Activated CD4-positive, alpha-beta T cell treated with anti-CD3 and anti-CD28 coated beads, Interleukin-2, amount 10 ng/mL, durations not matched to agents 24 days and 14 days (primary cell): ENCODE measurements around the gene GRID2IP. TPM values are rescaled to one million over a fixed set of nuclear protein-coding genes. Genes with fewer than 3 reads are reported as not detected.

Experiments used
- DNase-seq: peaks from one replicate; pipeline ENCODE4 v3.0.0; 2022
- H3K27ac Mint-ChIP-seq: one replicate; pipeline ENCODE4 v1.8.0; 2022; ENCODE audit warnings: mild to moderate bottlenecking, mixed read lengths
- H3K27me3 Mint-ChIP-seq: one replicate; pipeline ENCODE4 v1.8.0; 2022; ENCODE audit warnings: mixed read lengths
- H3K36me3 Mint-ChIP-seq: one replicate; pipeline ENCODE4 v1.8.0; 2022; ENCODE audit warnings: low read depth, mild to moderate bottlenecking, mixed read lengths
- H3K4me1 Mint-ChIP-seq: one replicate; pipeline ENCODE4 v1.8.0; 2021; ENCODE audit warnings: mixed read lengths
- H3K4me3 Mint-ChIP-seq: one replicate; pipeline ENCODE4 v1.8.0; 2022; ENCODE audit warnings: mild to moderate bottlenecking, moderate library complexity, mixed read lengths
- H3K9me3 Mint-ChIP-seq: one replicate; pipeline ENCODE4 v1.8.0; 2021; ENCODE audit warnings: mixed read lengths
- intact Hi-C: fragments of 100-400 bp; cut with micrococcal nuclease; formaldehyde crosslinking; loops from one replicate; pipeline ENCODE4 v1.15.1; 2023
- total RNA-seq: library from RNA; stranded (reverse); gene quantifications from 2 replicates; pipeline ENCODE4 v1.2.3, GENCODE V29; 2022

GRID2IP gene
- total RNA-seq, 1 donor from 2014 or later: not detected

DNA sequence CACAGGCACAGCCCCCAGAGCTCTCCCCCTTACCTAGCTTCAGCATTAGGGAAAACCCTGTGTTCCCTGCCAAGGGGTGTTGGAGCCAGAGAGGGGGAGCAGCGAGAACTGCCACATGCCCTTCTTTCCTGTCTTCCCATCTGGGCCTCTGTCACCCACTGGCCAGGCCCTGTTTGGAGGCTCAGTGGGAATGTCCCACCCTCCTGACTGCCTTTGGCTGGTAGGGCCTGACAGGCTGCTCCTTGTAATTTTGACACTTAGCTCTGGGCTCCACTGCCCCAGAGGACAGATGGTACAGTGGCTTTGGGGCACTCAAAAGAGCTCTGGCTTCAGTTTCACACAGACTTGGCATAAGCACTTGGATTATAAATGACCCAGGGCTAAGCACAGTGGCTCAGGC lies 50.6 kb downstream of the GRID2IP start:
- no peaks in the 10 kb centered on the region for H3K36me3 Mint-ChIP-seq
- H3K9me3 Mint-ChIP-seq: no peaks in the 10 kb centered on the region
- DNase-seq: no peak
- intact Hi-C loops: no loop called here
- H3K4me3 Mint-ChIP-seq: no peak overlapping the region
- H3K27ac Mint-ChIP-seq: no peak overlapping the region
- peaks cover 11% of the 10 kb centered on the region for H3K4me1 Mint-ChIP-seq
- no peaks in the 10 kb centered on the region for H3K27me3 Mint-ChIP-seq

DNA sequence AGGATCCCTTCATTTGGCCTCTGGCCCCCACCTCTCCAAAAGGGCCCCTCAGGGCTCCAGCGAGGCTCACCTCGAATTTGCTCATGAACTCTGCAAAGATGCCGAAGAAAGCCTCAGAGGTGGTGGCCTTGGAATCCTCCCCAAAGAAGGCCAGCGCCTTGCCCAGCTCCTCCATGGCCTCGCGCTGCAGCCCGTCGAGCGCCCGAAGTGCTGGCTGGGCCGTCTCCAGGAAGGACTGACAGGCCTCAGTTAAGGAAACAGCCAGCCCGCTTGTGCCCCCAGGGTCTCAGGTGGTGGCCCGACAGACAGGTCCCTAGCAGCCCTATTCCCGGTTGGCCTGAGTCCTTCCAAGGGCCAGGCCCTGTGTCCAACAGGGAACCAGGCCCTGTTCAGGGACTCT lies 53.3 kb downstream of the GRID2IP start:
- Mint-ChIP-seq H3K4me3 (no peak overlapping the region), H3K4me1 (no peaks in the 10 kb centered on the region), H3K9me3 (no peaks in the 10 kb centered on the region), H3K36me3 (no peaks in the 10 kb centered on the region), H3K27me3 (no peaks in the 10 kb centered on the region), H3K27ac (no peak overlapping the region)
- intact Hi-C loops: no loop called here
- no peak for DNase-seq

DNA sequence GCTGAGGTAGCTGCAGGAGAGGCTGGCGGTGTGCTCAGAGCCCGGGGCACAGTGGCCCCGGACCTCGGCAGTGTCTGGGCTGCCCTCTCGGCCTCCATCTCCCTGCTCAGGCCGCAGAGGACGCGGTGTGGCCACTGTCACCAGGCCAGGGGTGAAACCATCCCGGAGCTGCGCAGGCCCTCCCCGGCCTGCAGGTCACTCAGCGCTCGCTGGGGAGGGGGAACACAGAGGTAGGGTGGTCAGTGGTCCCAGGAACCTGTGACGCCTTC lies 53.7 kb downstream of the GRID2IP start:
- intact Hi-C loops: no loop called here

DNA sequence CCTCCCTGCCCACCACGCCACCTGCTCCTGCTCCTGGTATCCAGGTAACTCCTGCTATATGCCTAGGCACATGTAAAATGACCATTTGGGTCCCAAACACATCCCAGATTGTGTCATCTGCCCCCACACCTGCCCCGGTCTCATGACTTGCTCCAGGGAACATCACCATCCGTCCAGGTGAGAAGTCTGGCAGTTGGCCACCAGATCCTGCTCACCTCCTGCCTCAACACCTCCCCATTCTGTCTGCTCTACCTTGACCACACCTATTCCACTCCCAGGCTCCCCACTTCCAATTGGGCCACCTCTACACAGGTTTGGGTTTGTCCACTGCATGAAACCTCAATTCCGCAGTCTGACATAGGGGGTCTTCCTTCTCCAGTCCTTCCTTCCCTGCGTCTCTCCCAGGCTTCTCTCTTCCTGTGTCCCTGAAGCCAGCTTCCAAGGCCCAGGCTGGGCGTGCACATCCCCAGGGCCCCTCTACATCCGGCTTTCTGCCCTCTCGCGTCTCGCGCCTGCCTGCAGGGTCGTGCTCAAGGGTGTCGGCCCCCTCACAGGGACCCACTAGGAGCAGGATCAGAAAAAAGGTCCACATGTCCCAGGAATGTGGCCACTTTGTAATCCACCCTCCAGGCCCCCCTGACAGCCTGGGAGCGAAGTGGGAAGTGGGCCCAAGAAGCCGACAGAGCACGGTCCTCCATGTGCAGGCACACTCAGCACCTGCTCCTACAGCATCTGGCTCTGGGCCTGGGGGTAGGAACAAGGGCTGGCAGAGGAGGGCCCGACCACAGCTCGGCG lies 54.2 kb downstream of the GRID2IP start:
- intact Hi-C loops: no loop called here
- Mint-ChIP-seq H3K4me3 (no peak overlapping the region), H3K4me1 (no peaks in the 10 kb centered on the region), H3K27ac (no peak overlapping the region), H3K9me3 (no peaks in the 10 kb centered on the region), H3K36me3 (no peaks in the 10 kb centered on the region), H3K27me3 (no peaks in the 10 kb centered on the region)
- DNase-seq: no peak

More for the DNA sequence above, 53.7 kb downstream of the GRID2IP start:
- no peak for DNase-seq
- Mint-ChIP-seq H3K27me3 (no peaks in the 10 kb centered on the region), H3K36me3 (no peaks in the 10 kb centered on the region), H3K4me1 (no peaks in the 10 kb centered on the region), H3K27ac (no peak overlapping the region), H3K4me3 (no peak overlapping the region), H3K9me3 (no peaks in the 10 kb centered on the region)

GRCh38 chr7:6495597-6496262 lies 55.5 kb downstream of the GRID2IP start:
- H3K27me3 Mint-ChIP-seq: peaks cover 7% of the 10 kb centered on the region
- intact Hi-C loops: no loop called here
- no peaks in the 10 kb centered on the region for H3K4me1 Mint-ChIP-seq
- no peak overlapping the region for H3K4me3 Mint-ChIP-seq
- H3K36me3 Mint-ChIP-seq: no peaks in the 10 kb centered on the region
- DNase-seq: no peak
- no peak overlapping the region for H3K27ac Mint-ChIP-seq
- no peaks in the 10 kb centered on the region for H3K9me3 Mint-ChIP-seq

DNA sequence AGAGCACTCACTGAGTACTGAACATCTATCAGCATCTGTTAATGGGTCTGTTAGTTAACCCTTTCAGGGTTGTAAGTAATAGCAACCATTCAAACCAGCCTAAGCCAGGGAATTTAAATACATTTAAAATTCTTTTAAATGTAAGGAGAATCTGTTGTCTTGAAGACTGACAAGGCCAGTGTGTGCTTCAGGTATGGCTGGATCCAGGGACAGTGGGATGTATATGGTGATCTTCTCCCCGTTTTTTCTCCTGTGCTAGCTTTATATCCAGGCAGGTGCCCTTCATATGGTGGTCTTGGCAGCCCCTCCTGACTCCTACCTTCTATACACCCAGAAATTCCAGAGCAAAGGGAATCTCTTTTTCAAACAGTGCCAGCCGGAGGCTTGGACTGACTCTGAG lies 56.9 kb downstream of the GRID2IP start:
- Mint-ChIP-seq H3K36me3 (no peaks in the 10 kb centered on the region), H3K4me3 (no peak overlapping the region), H3K27ac (no peak overlapping the region), H3K4me1 (no peaks in the 10 kb centered on the region), H3K27me3 (peaks cover 7% of the 10 kb centered on the region), H3K9me3 (peaks cover 5% of the 10 kb centered on the region)
- no peak for DNase-seq
- intact Hi-C loops: no loop called here

DNA sequence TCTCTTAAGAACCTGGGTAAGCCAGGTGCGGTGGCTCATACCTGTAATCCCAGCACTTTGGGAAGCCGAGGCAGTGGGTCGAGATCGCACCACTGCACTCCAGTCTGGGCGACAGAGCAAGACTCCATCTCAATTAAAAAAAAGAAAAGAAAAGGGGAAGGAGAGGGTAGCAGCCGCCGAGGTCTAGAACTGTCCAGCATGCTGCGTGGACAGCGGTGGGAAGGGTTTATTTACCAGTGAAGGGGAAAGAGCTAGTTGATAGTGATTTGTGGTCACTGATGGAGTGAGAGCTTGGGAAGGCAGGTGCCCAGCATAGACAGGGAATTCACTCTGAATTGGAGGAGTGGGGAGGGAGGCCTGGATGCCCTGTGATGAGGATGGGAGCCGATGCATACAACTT lies 60.1 kb downstream of the GRID2IP start:
- Mint-ChIP-seq H3K4me3 (no peak overlapping the region), H3K36me3 (no peaks in the 10 kb centered on the region), H3K9me3 (peaks cover 5% of the 10 kb centered on the region), H3K4me1 (no peaks in the 10 kb centered on the region), H3K27me3 (peaks cover 7% of the 10 kb centered on the region), H3K27ac (no peak overlapping the region)
- no peak for DNase-seq
- intact Hi-C loops: no loop called here

DNA sequence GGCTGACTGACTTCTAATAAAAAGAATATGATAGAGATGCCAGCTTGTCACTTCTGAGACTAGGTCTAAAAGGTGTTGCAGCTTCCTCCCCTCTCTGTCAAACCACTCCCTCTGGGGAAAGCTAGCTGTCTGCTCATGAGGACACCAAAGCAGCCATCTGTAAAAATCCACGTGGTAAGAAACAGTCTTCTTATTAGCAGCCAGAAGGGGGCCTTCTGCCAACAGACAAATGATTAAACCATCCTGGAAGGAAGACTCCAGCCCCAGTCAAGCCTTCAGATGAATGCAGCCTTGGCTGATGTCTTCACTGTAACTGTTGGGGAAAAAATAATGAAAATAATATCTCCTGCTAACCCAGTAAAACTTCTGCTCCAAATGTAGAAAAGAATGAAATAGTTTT lies 61.6 kb downstream of the GRID2IP start:
- no peak for DNase-seq
- H3K27me3 Mint-ChIP-seq: peaks cover 7% of the 10 kb centered on the region
- H3K4me1 Mint-ChIP-seq: peaks cover 2% of the 10 kb centered on the region
- no peak overlapping the region for H3K27ac Mint-ChIP-seq
- H3K4me3 Mint-ChIP-seq: no peak overlapping the region
- H3K36me3 Mint-ChIP-seq: no peaks in the 10 kb centered on the region
- intact Hi-C loops: no loop called here
- H3K9me3 Mint-ChIP-seq: peaks cover 5% of the 10 kb centered on the region

- Mint-ChIP-seq H3K27ac (no peak overlapping the region), H3K4me3 (no peak overlapping the region), H3K27me3 (peaks cover 7% of the 10 kb centered on the region), H3K4me1 (peaks cover 13% of the 10 kb centered on the region), H3K36me3 (peaks cover 5% of the 10 kb centered on the region), H3K9me3 (peaks cover 5% of the 10 kb centered on the region)
- intact Hi-C loops: no loop called here
- no peak for DNase-seq
These were observed 64.1 kb downstream of the GRID2IP start for GRCh38 chr7:6487184-6487545.

- Mint-ChIP-seq H3K4me3 (no peak overlapping the region), H3K36me3 (peaks cover 6% of the 10 kb centered on the region)
- intact Hi-C loops: no loop called here
These were observed 64.7 kb downstream of the GRID2IP start for GRCh38 chr7:6486438-6487183.

GRCh38 chr7:6482743-6483119 lies 68.5 kb downstream of the GRID2IP start:
- intact Hi-C loops: no loop called here
- Mint-ChIP-seq H3K36me3 (peaks cover 24% of the 10 kb centered on the region), H3K27me3 (no peaks in the 10 kb centered on the region), H3K4me3 (peak overlapping the region; percentile 96), H3K27ac (peak overlapping the region; percentile 91), H3K9me3 (no peaks in the 10 kb centered on the region), H3K4me1 (peaks cover 43% of the 10 kb centered on the region)
- no peak for DNase-seq

More at GRCh38 chr7:6486438-6487183, 64.7 kb downstream of the GRID2IP start:
- peaks cover 15% of the 10 kb centered on the region for H3K4me1 Mint-ChIP-seq
- no peak overlapping the region for H3K27ac Mint-ChIP-seq
- peaks cover 5% of the 10 kb centered on the region for H3K9me3 Mint-ChIP-seq
- H3K27me3 Mint-ChIP-seq: peaks cover 4% of the 10 kb centered on the region
- no peak for DNase-seq

DNA sequence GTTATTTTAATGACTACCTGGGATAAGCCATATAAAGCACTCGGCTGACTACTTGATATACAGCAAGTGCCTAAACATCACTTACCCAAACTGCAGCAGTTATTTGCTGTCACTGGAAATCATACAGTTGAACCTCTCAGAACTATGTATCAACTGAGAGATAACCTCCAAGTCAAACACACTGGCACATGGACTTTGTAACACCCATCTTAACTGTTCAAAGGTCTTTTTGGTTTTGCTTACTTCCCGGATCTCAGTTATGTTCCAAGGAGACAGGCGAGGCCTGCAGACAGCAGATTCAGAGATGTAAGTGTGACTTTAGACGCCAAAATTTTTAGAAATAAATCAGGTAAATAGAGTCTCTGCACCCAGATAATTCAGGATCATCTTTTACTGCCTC lies 69.0 kb downstream of the GRID2IP start:
- DNase-seq: no peak
- Mint-ChIP-seq H3K27ac (no peak overlapping the region), H3K4me1 (peaks cover 47% of the 10 kb centered on the region), H3K27me3 (no peaks in the 10 kb centered on the region), H3K9me3 (no peaks in the 10 kb centered on the region), H3K36me3 (peaks cover 28% of the 10 kb centered on the region), H3K4me3 (peak overlapping the region; percentile 96)
- intact Hi-C loops: no loop called here

DNA sequence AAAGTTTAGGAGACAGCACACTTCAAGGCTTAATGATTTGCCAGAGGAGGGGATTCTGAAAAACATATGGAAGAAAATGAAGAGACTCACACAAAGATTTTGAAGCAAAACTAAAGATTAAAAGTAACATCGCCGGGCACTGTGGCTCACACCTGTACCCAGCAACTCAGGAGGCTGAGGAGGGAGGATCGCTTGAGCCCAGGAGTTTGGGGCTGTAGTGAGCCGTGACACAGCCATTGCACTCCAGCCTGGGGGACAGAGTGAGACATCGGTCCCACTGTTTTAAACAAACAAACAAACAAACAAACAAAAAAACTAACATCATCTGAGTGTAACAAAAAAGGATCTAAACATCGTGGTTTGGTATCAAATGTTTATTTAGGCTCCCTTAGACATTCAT lies 69.8 kb downstream of the GRID2IP start:
- no peak for DNase-seq
- H3K4me1 Mint-ChIP-seq: peaks cover 52% of the 10 kb centered on the region
- intact Hi-C loops: no loop called here
- H3K36me3 Mint-ChIP-seq: peaks cover 28% of the 10 kb centered on the region
- H3K27ac Mint-ChIP-seq: no peak overlapping the region
- no peaks in the 10 kb centered on the region for H3K9me3 Mint-ChIP-seq
- H3K27me3 Mint-ChIP-seq: no peaks in the 10 kb centered on the region
- peak overlapping the region; percentile 50 for H3K4me3 Mint-ChIP-seq

GRCh38 chr7:6480323-6480660 lies 71.0 kb downstream of the GRID2IP start:
- H3K9me3 Mint-ChIP-seq: no peaks in the 10 kb centered on the region
- H3K27ac Mint-ChIP-seq: peak overlapping the region; percentile 69
- peaks cover 28% of the 10 kb centered on the region for H3K36me3 Mint-ChIP-seq
- no peaks in the 10 kb centered on the region for H3K27me3 Mint-ChIP-seq
- H3K4me1 Mint-ChIP-seq: peaks cover 59% of the 10 kb centered on the region
- H3K4me3 Mint-ChIP-seq: peak overlapping the region; percentile 25
- intact Hi-C loops: no loop called here
- no peak for DNase-seq
